ENCODE measurements around the gene RNF38.

DNA sequence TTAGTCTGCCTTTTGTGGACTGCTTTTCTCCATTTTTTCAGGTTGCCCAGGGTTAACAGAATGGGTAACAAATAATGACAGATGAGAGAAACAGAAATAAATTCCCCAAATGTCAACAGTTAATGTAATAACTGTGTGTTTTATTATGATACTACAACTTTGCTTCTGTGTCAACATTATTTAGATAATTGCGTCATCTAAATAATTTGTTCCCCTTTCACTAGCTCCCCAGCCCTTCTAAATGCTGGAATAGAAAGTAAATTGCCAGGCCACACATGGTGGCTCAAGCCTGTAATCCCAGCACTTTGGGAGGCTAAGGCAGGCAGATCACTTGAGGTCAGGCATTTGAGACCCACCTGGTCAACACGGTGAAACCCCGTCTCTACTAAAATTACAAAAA is 53.5 kb downstream of the RNF38 start:
- TF ChIP-seq TAF1 (IDR thresholded peaks at IDR 0.05; ENCODE audit: borderline replicate concordance, insufficient read depth, low read length) (no peak), SIN3A (IDR thresholded peaks at IDR 0.05; ENCODE audit: borderline replicate concordance, insufficient read depth, low read length) (no peak), POLR2AphosphoS5 (IDR thresholded peaks at IDR 0.05; ENCODE audit: low read depth, low read length) (no peak)
- TF ChIP-seq, protein P1, sequence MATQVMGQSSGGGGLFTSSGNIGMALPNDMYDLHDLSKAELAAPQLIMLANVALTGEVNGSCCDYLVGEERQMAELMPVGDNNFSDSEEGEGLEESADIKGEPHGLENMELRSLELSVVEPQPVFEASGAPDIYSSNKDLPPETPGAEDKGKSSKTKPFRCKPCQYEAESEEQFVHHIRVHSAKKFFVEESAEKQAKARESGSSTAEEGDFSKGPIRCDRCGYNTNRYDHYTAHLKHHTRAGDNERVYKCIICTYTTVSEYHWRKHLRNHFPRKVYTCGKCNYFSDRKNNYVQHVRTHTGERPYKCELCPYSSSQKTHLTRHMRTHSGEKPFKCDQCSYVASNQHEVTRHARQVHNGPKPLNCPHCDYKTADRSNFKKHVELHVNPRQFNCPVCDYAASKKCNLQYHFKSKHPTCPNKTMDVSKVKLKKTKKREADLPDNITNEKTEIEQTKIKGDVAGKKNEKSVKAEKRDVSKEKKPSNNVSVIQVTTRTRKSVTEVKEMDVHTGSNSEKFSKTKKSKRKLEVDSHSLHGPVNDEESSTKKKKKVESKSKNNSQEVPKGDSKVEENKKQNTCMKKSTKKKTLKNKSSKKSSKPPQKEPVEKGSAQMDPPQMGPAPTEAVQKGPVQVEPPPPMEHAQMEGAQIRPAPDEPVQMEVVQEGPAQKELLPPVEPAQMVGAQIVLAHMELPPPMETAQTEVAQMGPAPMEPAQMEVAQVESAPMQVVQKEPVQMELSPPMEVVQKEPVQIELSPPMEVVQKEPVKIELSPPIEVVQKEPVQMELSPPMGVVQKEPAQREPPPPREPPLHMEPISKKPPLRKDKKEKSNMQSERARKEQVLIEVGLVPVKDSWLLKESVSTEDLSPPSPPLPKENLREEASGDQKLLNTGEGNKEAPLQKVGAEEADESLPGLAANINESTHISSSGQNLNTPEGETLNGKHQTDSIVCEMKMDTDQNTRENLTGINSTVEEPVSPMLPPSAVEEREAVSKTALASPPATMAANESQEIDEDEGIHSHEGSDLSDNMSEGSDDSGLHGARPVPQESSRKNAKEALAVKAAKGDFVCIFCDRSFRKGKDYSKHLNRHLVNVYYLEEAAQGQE (IDR thresholded peaks at IDR 0.05; ENCODE audit: insufficient read depth in 1 of 2, low read depth in 2 of 2, low read length in 2 of 2) = no peak

Measured in PFSK-1 (cell line).